Epithelial cell of esophagus (primary cell): ENCODE data around the gene CFAP299.

Source experiments
- DNase-seq: peaks from one replicate; pipeline ENCODE4 v3.0.0; 2010; ENCODE audit warnings: low read depth
- H3K4me3 ChIP-seq: 2 replicates; pipeline ENCODE4 v1.5.1; 2011; ENCODE audit warnings: mild to moderate bottlenecking, low read length, control low read depth
- CTCF ChIP-seq: IDR thresholded peaks from 2 replicates; pipeline ENCODE4 v1.5.1; 2011; ENCODE audit warnings: low read depth, mild to moderate bottlenecking, low read length, control low read depth, inconsistent platforms; ENCODE audit not compliant: insufficient read depth; ENCODE audit errors: missing control alignments

The CFAP299 gene

GRCh38 chr4:81007417-81007816, 671.9 kb downstream of the CFAP299 start:
- TF ChIP-seq CTCF = no peak
- DNase-seq = no peak
- H3K4me3 ChIP-seq = no peak overlapping the region
